H1 (cell line): ENCODE data around the gene NEGR1.

ENCODE experiments used
- BACH1 ChIP-seq: IDR thresholded peaks from 2 replicates; pipeline ENCODE4 v1.6.1; 2012; ENCODE audit warnings: low read length, improper control_type of control experiment
- CHD1 ChIP-seq: IDR thresholded peaks from 2 replicates; pipeline ENCODE4 v1.6.1; 2012; ENCODE audit warnings: low read depth, low read length, improper control_type of control experiment
- EP300 ChIP-seq, 2 experiments: IDR thresholded peaks; 1 replicate in 1 of 2; 2 replicates in 1 of 2; pipeline ENCODE4 v1.6.1; 2011 to 2012; ENCODE audit warnings: low read depth in 2 of 2, low read length in 2 of 2, mild to moderate bottlenecking in 2 of 2, borderline replicate concordance in 1 of 2, inconsistent platforms in 1 of 2, moderate library complexity in 1 of 2
- JUND ChIP-seq: IDR thresholded peaks from 2 replicates; pipeline ENCODE4 v1.6.1; 2011; ENCODE audit warnings: mild to moderate bottlenecking, improper control_type of control experiment, low read length
- POLR2A ChIP-seq, 2 experiments: IDR thresholded peaks; 1 replicate in 1 of 2; 2 replicates in 1 of 2; pipeline ENCODE4 v1.6.1; 2011; ENCODE audit warnings: low read depth in 2 of 2, low read length in 2 of 2, mild to moderate bottlenecking in 2 of 2; ENCODE audit errors: control extremely low read depth in 1 of 2
- POLR2AphosphoS5 ChIP-seq: IDR thresholded peaks from 2 replicates; pipeline ENCODE4 v1.6.1; 2011; ENCODE audit warnings: low read depth, low read length
- RXRA ChIP-seq: IDR thresholded peaks from 2 replicates; pipeline ENCODE4 v1.6.1; 2011; ENCODE audit warnings: low read depth, mild to moderate bottlenecking, low read length, moderate library complexity; ENCODE audit not compliant: insufficient read depth
- SUZ12 ChIP-seq: fragments of 200-600 bp; sonication (generic); IDR thresholded peaks from 2 replicates; pipeline ENCODE4 v1.6.1; 2012; ENCODE audit warnings: mild to moderate bottlenecking, inconsistent platforms, low read length, moderate library complexity, mixed read lengths
- ZNF274 ChIP-seq: IDR thresholded peaks from 2 replicates; pipeline ENCODE4 v1.7.0; 2012; ENCODE audit warnings: low read length, borderline replicate concordance; ENCODE audit errors: extremely low read depth
- TF ChIP-seq, protein P1 (sequence below), 3 experiments: IDR thresholded peaks; 1 replicate in 2 of 3; 2 replicates in 1 of 3; pipeline versions ENCODE4 v1.5.1 to v1.6.1; 2011; ENCODE audit warnings: low read length in 3 of 3, mild to moderate bottlenecking in 3 of 3, inconsistent platforms in 2 of 3, low read depth in 1 of 3, moderate library complexity in 1 of 3; ENCODE audit not compliant: insufficient read depth in 1 of 3; ENCODE audit errors: control extremely low read depth in 1 of 3
- TF ChIP-seq, protein P2 (sequence below): IDR thresholded peaks from 2 replicates; pipeline ENCODE4 v1.6.1; 2011; ENCODE audit warnings: low read depth, mild to moderate bottlenecking, low read length; ENCODE audit not compliant: insufficient read depth
- TF ChIP-seq, protein P3 (sequence below): IDR thresholded peaks from 2 replicates; pipeline ENCODE4 v1.6.1; 2012; ENCODE audit warnings: inconsistent platforms

DNA sequence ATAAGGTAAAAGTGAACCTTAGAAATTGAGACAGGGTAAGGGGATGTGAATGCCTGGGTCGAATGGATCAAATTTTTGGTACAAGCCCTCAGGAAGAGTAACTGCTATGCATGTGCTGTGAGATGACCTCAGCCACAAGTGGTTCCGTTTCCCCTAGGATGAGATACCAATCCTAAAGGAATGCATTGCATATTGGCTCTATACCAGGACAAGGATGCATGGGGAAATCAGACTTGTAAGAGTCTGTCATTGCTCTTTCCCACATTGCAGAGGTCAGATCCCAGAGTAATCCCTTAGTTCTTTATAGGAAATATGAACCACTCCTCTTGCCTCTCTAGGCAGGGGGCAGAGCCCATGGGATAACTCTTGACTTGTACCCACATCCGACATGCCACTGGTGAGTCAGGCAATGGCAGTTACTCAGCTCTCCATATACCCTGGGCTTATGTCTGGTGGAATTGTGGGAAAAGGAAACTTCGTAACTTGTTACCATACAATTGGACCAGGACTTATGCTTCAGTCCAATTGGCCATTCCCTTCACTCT, 773.2 kb downstream of the NEGR1 start:
- TF ChIP-seq, protein P1, sequence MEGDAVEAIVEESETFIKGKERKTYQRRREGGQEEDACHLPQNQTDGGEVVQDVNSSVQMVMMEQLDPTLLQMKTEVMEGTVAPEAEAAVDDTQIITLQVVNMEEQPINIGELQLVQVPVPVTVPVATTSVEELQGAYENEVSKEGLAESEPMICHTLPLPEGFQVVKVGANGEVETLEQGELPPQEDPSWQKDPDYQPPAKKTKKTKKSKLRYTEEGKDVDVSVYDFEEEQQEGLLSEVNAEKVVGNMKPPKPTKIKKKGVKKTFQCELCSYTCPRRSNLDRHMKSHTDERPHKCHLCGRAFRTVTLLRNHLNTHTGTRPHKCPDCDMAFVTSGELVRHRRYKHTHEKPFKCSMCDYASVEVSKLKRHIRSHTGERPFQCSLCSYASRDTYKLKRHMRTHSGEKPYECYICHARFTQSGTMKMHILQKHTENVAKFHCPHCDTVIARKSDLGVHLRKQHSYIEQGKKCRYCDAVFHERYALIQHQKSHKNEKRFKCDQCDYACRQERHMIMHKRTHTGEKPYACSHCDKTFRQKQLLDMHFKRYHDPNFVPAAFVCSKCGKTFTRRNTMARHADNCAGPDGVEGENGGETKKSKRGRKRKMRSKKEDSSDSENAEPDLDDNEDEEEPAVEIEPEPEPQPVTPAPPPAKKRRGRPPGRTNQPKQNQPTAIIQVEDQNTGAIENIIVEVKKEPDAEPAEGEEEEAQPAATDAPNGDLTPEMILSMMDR (IDR thresholded peaks at IDR 0.05; ENCODE audit: control extremely low read depth in 1 of 3, insufficient read depth in 1 of 3, low read depth in 1 of 3, low read length in 3 of 3): no peak
- TF ChIP-seq, protein P2, sequence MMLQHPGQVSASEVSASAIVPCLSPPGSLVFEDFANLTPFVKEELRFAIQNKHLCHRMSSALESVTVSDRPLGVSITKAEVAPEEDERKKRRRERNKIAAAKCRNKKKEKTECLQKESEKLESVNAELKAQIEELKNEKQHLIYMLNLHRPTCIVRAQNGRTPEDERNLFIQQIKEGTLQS: no peak
- TF ChIP-seq EP300 (IDR thresholded peaks at IDR 0.05; ENCODE audit: borderline replicate concordance in 1 of 2, low read depth in 2 of 2, low read length in 2 of 2) (no peak), BACH1 (no peak), POLR2A (IDR thresholded peaks at IDR 0.05; ENCODE audit: control extremely low read depth in 1 of 2, low read depth in 2 of 2, low read length in 2 of 2) (no peak), ZNF274 (no peak), JUND (no peak), RXRA (no peak), CHD1 (no peak), SUZ12 (no peak), POLR2AphosphoS5 (no peak)
- TF ChIP-seq, protein P3, sequence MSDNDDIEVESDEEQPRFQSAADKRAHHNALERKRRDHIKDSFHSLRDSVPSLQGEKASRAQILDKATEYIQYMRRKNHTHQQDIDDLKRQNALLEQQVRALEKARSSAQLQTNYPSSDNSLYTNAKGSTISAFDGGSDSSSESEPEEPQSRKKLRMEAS: no peak
